ENCODE measurements around the gene CYS1. TPM values are rescaled to one million over a fixed set of nuclear protein-coding genes. Genes with fewer than 3 reads are reported as not detected.

CYS1 gene
- total RNA-seq, 1 experiment from 2014 or later, result 1.2 TPM

- ATAC-seq (no peak), DNase-seq (ENCODE audit: low spot score) (no peak)
- POLR2A ChIA-PET, result no interaction called here
- TF ChIP-seq, protein P1, sequence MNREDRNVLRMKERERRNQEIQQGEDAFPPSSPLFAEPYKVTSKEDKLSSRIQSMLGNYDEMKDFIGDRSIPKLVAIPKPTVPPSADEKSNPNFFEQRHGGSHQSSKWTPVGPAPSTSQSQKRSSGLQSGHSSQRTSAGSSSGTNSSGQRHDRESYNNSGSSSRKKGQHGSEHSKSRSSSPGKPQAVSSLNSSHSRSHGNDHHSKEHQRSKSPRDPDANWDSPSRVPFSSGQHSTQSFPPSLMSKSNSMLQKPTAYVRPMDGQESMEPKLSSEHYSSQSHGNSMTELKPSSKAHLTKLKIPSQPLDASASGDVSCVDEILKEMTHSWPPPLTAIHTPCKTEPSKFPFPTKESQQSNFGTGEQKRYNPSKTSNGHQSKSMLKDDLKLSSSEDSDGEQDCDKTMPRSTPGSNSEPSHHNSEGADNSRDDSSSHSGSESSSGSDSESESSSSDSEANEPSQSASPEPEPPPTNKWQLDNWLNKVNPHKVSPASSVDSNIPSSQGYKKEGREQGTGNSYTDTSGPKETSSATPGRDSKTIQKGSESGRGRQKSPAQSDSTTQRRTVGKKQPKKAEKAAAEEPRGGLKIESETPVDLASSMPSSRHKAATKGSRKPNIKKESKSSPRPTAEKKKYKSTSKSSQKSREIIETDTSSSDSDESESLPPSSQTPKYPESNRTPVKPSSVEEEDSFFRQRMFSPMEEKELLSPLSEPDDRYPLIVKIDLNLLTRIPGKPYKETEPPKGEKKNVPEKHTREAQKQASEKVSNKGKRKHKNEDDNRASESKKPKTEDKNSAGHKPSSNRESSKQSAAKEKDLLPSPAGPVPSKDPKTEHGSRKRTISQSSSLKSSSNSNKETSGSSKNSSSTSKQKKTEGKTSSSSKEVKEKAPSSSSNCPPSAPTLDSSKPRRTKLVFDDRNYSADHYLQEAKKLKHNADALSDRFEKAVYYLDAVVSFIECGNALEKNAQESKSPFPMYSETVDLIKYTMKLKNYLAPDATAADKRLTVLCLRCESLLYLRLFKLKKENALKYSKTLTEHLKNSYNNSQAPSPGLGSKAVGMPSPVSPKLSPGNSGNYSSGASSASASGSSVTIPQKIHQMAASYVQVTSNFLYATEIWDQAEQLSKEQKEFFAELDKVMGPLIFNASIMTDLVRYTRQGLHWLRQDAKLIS (CRISPR knock-in tag; IDR thresholded peaks at IDR 0.05; ENCODE audit: borderline replicate concordance), result no peak
- TF ChIP-seq, protein P2, sequence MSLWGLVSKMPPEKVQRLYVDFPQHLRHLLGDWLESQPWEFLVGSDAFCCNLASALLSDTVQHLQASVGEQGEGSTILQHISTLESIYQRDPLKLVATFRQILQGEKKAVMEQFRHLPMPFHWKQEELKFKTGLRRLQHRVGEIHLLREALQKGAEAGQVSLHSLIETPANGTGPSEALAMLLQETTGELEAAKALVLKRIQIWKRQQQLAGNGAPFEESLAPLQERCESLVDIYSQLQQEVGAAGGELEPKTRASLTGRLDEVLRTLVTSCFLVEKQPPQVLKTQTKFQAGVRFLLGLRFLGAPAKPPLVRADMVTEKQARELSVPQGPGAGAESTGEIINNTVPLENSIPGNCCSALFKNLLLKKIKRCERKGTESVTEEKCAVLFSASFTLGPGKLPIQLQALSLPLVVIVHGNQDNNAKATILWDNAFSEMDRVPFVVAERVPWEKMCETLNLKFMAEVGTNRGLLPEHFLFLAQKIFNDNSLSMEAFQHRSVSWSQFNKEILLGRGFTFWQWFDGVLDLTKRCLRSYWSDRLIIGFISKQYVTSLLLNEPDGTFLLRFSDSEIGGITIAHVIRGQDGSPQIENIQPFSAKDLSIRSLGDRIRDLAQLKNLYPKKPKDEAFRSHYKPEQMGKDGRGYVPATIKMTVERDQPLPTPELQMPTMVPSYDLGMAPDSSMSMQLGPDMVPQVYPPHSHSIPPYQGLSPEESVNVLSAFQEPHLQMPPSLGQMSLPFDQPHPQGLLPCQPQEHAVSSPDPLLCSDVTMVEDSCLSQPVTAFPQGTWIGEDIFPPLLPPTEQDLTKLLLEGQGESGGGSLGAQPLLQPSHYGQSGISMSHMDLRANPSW (CRISPR knock-in tag; conservative IDR thresholded peaks at IDR 0.05; ENCODE audit: low read depth), result no peak
- no peak for TF ChIP-seq FOXK1 (CRISPR knock-in tag; IDR thresholded peaks at IDR 0.05)
- no peak for TF ChIP-seq IRF1 (CRISPR knock-in tag; IDR thresholded peaks at IDR 0.05)
- TF ChIP-seq ZNF232 (CRISPR knock-in tag; IDR thresholded peaks at IDR 0.05), result no peak
- TF ChIP-seq, protein P3, sequence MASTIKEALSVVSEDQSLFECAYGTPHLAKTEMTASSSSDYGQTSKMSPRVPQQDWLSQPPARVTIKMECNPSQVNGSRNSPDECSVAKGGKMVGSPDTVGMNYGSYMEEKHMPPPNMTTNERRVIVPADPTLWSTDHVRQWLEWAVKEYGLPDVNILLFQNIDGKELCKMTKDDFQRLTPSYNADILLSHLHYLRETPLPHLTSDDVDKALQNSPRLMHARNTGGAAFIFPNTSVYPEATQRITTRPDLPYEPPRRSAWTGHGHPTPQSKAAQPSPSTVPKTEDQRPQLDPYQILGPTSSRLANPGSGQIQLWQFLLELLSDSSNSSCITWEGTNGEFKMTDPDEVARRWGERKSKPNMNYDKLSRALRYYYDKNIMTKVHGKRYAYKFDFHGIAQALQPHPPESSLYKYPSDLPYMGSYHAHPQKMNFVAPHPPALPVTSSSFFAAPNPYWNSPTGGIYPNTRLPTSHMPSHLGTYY (CRISPR knock-in tag; IDR thresholded peaks at IDR 0.05), result no peak
- TF ChIP-seq CREM (CRISPR knock-in tag; IDR thresholded peaks at IDR 0.05), result no peak
- no peak for TF ChIP-seq RELA (CRISPR knock-in tag; IDR thresholded peaks at IDR 0.05; ENCODE audit: borderline replicate concordance)
- Mint-ChIP-seq H3K36me3 (no peaks in the 10 kb centered on the region), H3K27ac (no peak overlapping the region), H3K27me3 (ENCODE audit: low read depth) (no peaks in the 10 kb centered on the region; the same call in 1 of the 2 replicates), H3K4me3 (no peak overlapping the region), H3K9me3 (no peaks in the 10 kb centered on the region), H3K4me1 (no peaks in the 10 kb centered on the region)
- CTCF ChIA-PET, result interaction anchor here (1.8 to 2.3 kb wide), 2 partner anchors 14 to 38 kb away, joined by 6 to 13 read pairs; no protein-coding TSS in a partner anchor
These were observed 57.8 kb downstream of the CYS1 start for GRCh38 chr2:10022445-10022844.

GRCh38 chr2:10022041-10022421 is 58.2 kb downstream of the CYS1 start:
- H3K4me3 Mint-ChIP-seq, result no peak overlapping the region
- CTCF ChIA-PET, result interaction anchor here (1.5 to 2.3 kb wide), 3 partner anchors 14 to 51 kb away, joined by 5 to 13 read pairs (median 6); no protein-coding TSS in a partner anchor
- no peaks in the 10 kb centered on the region; the same call in 1 of the 2 replicates for H3K27me3 Mint-ChIP-seq (ENCODE audit: low read depth)
- no peak for ATAC-seq
- TF ChIP-seq ZNF121 (CRISPR knock-in tag; IDR thresholded peaks at IDR 0.05) (no peak), RELA (CRISPR knock-in tag; IDR thresholded peaks at IDR 0.05; ENCODE audit: borderline replicate concordance) (no peak), MXD4 (CRISPR knock-in tag; IDR thresholded peaks at IDR 0.05; ENCODE audit: borderline replicate concordance) (no peak), TP53 (CRISPR knock-in tag; IDR thresholded peaks at IDR 0.05) (no peak)
- TF ChIP-seq, protein P2 (CRISPR knock-in tag; conservative IDR thresholded peaks at IDR 0.05; ENCODE audit: low read depth), result no peak
- TF ChIP-seq, protein P4, sequence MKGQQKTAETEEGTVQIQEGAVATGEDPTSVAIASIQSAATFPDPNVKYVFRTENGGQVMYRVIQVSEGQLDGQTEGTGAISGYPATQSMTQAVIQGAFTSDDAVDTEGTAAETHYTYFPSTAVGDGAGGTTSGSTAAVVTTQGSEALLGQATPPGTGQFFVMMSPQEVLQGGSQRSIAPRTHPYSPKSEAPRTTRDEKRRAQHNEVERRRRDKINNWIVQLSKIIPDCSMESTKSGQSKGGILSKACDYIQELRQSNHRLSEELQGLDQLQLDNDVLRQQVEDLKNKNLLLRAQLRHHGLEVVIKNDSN (CRISPR knock-in tag; IDR thresholded peaks at IDR 0.05), result no peak
- TF ChIP-seq, protein P5, sequence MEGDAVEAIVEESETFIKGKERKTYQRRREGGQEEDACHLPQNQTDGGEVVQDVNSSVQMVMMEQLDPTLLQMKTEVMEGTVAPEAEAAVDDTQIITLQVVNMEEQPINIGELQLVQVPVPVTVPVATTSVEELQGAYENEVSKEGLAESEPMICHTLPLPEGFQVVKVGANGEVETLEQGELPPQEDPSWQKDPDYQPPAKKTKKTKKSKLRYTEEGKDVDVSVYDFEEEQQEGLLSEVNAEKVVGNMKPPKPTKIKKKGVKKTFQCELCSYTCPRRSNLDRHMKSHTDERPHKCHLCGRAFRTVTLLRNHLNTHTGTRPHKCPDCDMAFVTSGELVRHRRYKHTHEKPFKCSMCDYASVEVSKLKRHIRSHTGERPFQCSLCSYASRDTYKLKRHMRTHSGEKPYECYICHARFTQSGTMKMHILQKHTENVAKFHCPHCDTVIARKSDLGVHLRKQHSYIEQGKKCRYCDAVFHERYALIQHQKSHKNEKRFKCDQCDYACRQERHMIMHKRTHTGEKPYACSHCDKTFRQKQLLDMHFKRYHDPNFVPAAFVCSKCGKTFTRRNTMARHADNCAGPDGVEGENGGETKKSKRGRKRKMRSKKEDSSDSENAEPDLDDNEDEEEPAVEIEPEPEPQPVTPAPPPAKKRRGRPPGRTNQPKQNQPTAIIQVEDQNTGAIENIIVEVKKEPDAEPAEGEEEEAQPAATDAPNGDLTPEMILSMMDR (IDR thresholded peaks at IDR 0.05), result no peak
- no peak for DNase-seq (ENCODE audit: low spot score)
- no peaks in the 10 kb centered on the region for H3K9me3 Mint-ChIP-seq
- no peaks in the 10 kb centered on the region for H3K4me1 Mint-ChIP-seq
- no peak overlapping the region for H3K27ac Mint-ChIP-seq
- POLR2A ChIA-PET, result no interaction called here
- no peaks in the 10 kb centered on the region for H3K36me3 Mint-ChIP-seq
